ENCODE results near the gene BGN. TPM values are rescaled to one million over a fixed set of nuclear protein-coding genes. Genes with fewer than 3 reads are reported as not detected.

Gene BGN
- total RNA-seq, 1 experiment from 2014 or later, result 0.33 TPM

GRCh38 chrX:153539171-153539978, 44.6 kb downstream of the BGN start:
- no TSS peak for BruUV-seq (replicated peaks)
- no peak overlapping the region for H3K4me2 ChIP-seq
- no peak overlapping the region for H3K27ac ChIP-seq
- no peaks in the 10 kb centered on the region for H3K4me1 ChIP-seq (replicated peaks; ENCODE audit: insufficient read depth)
- no peaks in the 10 kb centered on the region for H3K79me2 ChIP-seq (ENCODE audit: low read depth)
- intact Hi-C loops (cut with micrococcal nuclease; ENCODE audit: unreplicated experiment), result loop anchor here (1.0 to 5.0 kb wide), 2 partner anchors 128 to 408 kb away; no protein-coding TSS in a partner anchor
- no peaks in the 10 kb centered on the region for H3F3A ChIP-seq (ENCODE audit: insufficient read depth, low read depth)
- peak in 1 of 2 experiments; percentile 81 for DNase-seq
- POLR2A ChIA-PET (ENCODE audit: unreplicated experiment), result interaction anchor here (0.7 kb wide), 1 partner anchor 575 kb away, joined by 4 read pairs; no protein-coding TSS in a partner anchor
- H3K36me3 ChIP-seq (ENCODE audit: low read depth), result no peaks in the 10 kb centered on the region
- no peaks in the 10 kb centered on the region for H4K20me1 ChIP-seq (ENCODE audit: insufficient read depth)
- peaks cover 25% of the 10 kb centered on the region; the same call in 1 of the 2 replicates for H3K27me3 ChIP-seq (ENCODE audit: insufficient read depth, low read depth)
- H3K9me2 ChIP-seq (ENCODE audit: insufficient read depth), result no peaks in the 10 kb centered on the region
- CTCF ChIA-PET, result interaction anchor here (0.5 to 1.9 kb wide), 6 partner anchors 110 to 606 kb away, joined by 3 to 12 read pairs (median 4); no protein-coding TSS in a partner anchor
- no peaks in the 10 kb centered on the region for H3K9me3 ChIP-seq (ENCODE audit: insufficient read depth, low read depth)
- no peak for TF ChIP-seq EZH2 (IDR thresholded peaks at IDR 0.05; ENCODE audit: low read depth)
- TF ChIP-seq CTCF (conservative IDR thresholded peaks at IDR 0.05), result peak; percentile 83
- no peak overlapping the region for H2AFZ ChIP-seq
- no peak overlapping the region for H3K4me3 ChIP-seq

- Histone ChIP-seq H3K9me2 (ENCODE audit: insufficient read depth) (no peaks in the 10 kb centered on the region), H3K4me3 (no peak overlapping the region), H3K79me2 (ENCODE audit: low read depth) (no peaks in the 10 kb centered on the region), H3F3A (ENCODE audit: insufficient read depth, low read depth) (no peaks in the 10 kb centered on the region), H3K27me3 (ENCODE audit: insufficient read depth, low read depth) (peaks cover 25% of the 10 kb centered on the region; the same call in 1 of the 2 replicates), H4K20me1 (ENCODE audit: insufficient read depth) (no peaks in the 10 kb centered on the region), H3K4me2 (no peak overlapping the region), H3K36me3 (ENCODE audit: low read depth) (no peaks in the 10 kb centered on the region), H3K27ac (no peak overlapping the region), H3K4me1 (replicated peaks; ENCODE audit: insufficient read depth) (no peaks in the 10 kb centered on the region), H2AFZ (no peak overlapping the region), H3K9me3 (ENCODE audit: insufficient read depth, low read depth) (no peaks in the 10 kb centered on the region)
- DNase-seq, result no peak
- POLR2A ChIA-PET (ENCODE audit: unreplicated experiment), result no interaction called here
- no TSS peak for BruUV-seq (replicated peaks)
- intact Hi-C loops (cut with micrococcal nuclease; ENCODE audit: unreplicated experiment), result loop anchor here (1.0 to 5.0 kb wide), 2 partner anchors 127 to 407 kb away; no protein-coding TSS in a partner anchor
- CTCF ChIA-PET, result interaction anchor here (1.0 to 1.9 kb wide), 2 partner anchors 110 to 128 kb away, joined by 5 to 12 read pairs; no protein-coding TSS in a partner anchor
- no peak for TF ChIP-seq EZH2 (IDR thresholded peaks at IDR 0.05; ENCODE audit: low read depth)
- TF ChIP-seq CTCF (conservative IDR thresholded peaks at IDR 0.05), result no peak
Measured at GRCh38 chrX:153539979-153540358, 45.2 kb downstream of the BGN start.

GRCh38 chrX:153544727-153545126, 49.9 kb downstream of the BGN start:
- H3K36me3 ChIP-seq (ENCODE audit: low read depth), result no peaks in the 10 kb centered on the region
- H2AFZ ChIP-seq, result no peak overlapping the region
- ChIA-PET POLR2A (ENCODE audit: unreplicated experiment) (no interaction called here), CTCF (interaction anchor here (0.6 kb wide), 1 partner anchor 66 kb away, joined by 8 read pairs; no protein-coding TSS in a partner anchor)
- no peaks in the 10 kb centered on the region for H4K20me1 ChIP-seq (ENCODE audit: insufficient read depth)
- no peaks in the 10 kb centered on the region for H3K79me2 ChIP-seq (ENCODE audit: low read depth)
- no peak overlapping the region for H3K4me2 ChIP-seq
- H3K27me3 ChIP-seq (ENCODE audit: insufficient read depth, low read depth), result 0 out of 2 replicates have a peak, but pooled peaks cover 6% of the 10 kb centered on the region
- no peaks in the 10 kb centered on the region for H3K9me2 ChIP-seq (ENCODE audit: insufficient read depth)
- DNase-seq, result no peak
- H3K27ac ChIP-seq, result no peak overlapping the region
- no peaks in the 10 kb centered on the region for H3K9me3 ChIP-seq (ENCODE audit: insufficient read depth, low read depth)
- intact Hi-C loops (cut with micrococcal nuclease; ENCODE audit: unreplicated experiment), result no loop called here
- H3K4me3 ChIP-seq, result no peak overlapping the region
- no TSS peak for BruUV-seq (replicated peaks)
- H3F3A ChIP-seq (ENCODE audit: insufficient read depth, low read depth), result no peaks in the 10 kb centered on the region
- TF ChIP-seq EZH2 (IDR thresholded peaks at IDR 0.05; ENCODE audit: low read depth) (no peak), CTCF (conservative IDR thresholded peaks at IDR 0.05) (no peak)
- no peaks in the 10 kb centered on the region for H3K4me1 ChIP-seq (replicated peaks; ENCODE audit: insufficient read depth)
